SU-DHL-6 (cell line): ENCODE measurements around the gene CSH1.

Source experiments
- CTCF ChIP-seq: fragments of 200-600 bp; sonication (generic); IDR thresholded peaks from one replicate; pipeline ENCODE4 v1.5.1; 2017; ENCODE audit warnings: antibody characterized with exemption, mild to moderate bottlenecking, low read length, moderate library complexity; ENCODE audit not compliant: insufficient read depth, poor library complexity, severe bottlenecking
- EZH2phosphoT487 ChIP-seq: fragments of 200-600 bp; sonication (generic), shearing (Covaris generic); conservative IDR thresholded peaks from 2 replicates; pipeline ENCODE4 v1.6.1; 2018; ENCODE audit warnings: mild to moderate bottlenecking, antibody characterized with exemption, low read length, moderate library complexity, mixed read lengths

GRCh38 chr17:63941162-63941561, 44.8 kb upstream of the CSH1 start:
- TF ChIP-seq CTCF: no peak
- no peak for TF ChIP-seq EZH2phosphoT487
